GM12801 (cell line): ENCODE results near the gene PCBP3.

Experiments used
- CTCF ChIP-seq: IDR thresholded peaks from one replicate; pipeline ENCODE4 v1.5.1; 2011; ENCODE audit warnings: control low read depth; ENCODE audit not compliant: insufficient read length; ENCODE audit errors: extremely low read depth

The PCBP3 gene

GRCh38 chr21:45792682-45793383 is 149.3 kb downstream of the PCBP3 start:
- TF ChIP-seq CTCF: no peak

DNA sequence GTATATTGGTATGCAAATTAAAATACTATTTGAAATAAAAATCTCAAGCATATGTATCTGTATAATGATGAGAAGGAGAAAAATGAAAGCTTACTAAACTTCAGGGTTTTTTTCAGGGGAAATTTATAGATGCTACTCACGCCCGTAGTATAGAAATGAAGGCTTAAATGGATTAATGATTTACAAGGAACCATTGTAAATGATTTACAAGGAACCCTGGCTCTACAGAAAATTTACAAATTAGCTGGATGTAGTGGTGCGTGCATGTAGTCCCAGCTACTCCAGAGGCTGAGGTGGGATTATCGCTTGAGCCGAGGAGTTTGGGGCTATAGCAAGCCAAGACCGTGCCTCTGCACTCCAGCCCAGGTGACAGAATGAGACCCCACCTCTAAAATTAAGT is 150.5 kb downstream of the PCBP3 start:
- TF ChIP-seq CTCF: no peak

DNA sequence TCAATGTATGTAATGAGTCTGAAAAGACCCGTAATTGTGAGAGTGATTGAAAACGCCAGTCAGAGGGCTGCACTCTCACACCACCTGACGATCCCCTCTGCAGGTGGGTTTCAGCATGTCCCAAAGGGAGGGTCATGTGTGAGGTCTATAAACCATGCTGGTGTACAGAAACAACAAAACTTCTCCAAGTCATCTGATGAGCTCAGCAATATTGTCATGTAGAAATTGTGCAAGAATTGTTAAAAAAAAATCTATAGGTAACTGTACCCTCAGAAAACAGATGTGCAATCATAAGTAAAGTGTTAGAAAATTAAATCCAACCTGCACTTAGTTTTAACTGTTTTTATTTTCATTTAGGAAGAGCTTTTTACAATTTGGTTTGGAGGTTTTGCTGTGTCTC is 152.5 kb downstream of the PCBP3 start:
- no peak for TF ChIP-seq CTCF

- no peak for TF ChIP-seq CTCF
These were observed 153.8 kb downstream of the PCBP3 start for GRCh38 chr21:45797338-45797737.

- TF ChIP-seq CTCF: no peak
These were observed 156.3 kb downstream of the PCBP3 start for GRCh38 chr21:45799765-45800338.

DNA sequence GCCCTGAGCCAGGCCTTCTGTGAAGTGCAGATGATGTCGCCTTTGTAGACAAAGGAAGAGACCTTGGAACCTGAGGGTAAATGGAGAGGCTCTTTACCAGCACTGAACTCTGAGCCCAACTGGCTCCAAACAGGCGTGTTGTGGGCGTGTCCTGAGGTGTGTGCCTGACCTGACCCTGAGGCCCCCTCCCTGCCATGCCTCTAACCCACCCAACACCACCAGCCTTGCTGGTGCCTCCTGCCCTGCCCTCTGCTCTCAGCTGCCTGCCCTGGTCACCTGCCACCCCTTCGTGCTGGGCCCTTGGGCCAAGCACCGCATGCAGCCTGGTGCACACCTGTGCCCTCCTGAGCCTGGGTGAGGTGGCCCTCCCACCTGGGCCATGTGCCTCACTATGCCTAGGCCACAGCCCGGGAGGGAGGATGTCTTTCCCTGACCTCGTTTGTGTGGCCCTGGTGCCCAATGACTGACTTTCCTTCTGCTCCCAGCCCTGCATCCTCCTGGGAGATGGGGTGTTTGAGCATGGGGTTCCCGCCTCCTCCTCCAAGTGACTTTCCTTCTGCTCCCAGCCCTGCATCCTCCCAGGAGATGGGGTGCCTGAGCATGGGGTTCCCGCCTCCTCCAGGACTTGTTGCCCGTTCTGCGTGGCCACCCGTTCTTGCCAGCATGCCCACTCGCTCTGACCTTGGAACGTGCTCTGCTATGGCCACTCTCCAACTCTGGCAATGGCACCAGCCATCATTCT is 157.0 kb downstream of the PCBP3 start:
- no peak for TF ChIP-seq CTCF

DNA sequence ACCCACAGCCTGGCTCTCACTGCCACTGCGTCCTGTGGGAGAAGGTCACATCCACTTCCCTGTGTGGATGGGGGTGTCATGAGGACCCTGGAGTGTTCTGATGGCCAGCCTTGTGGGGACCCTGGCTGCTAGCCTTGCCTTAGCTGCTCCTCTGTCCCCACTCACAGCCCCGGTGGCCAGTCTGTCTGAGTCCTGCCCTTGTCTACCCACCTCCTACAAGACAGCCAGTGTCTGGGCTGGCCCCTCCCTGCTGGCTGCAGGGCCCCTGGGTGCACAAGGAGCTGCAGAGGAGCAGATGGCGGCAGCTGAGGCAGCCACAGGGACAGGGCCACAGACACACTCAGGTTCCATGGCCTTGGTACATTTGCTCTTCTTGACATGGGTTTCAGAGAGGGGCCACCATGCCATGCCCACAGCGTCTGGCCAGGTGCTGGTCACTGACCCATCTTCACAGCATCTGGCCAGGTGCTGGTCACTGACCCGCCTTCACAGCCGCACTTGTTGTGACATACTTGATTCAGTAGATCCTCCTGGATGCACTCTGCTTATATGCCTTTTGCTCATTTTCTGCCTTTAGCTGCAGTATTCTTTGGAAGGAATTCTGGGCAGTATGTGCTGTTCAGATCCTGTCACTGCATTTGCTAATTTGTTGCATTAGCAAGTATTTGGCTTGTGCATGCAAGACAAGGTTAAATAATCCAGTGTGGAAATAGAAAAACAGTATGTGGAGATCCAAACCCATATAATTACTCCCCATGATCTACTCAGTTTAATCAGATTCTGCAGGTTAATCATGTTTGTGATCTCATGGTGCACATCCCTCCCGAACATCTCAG is 157.8 kb downstream of the PCBP3 start:
- no peak for TF ChIP-seq CTCF
